ENCODE results near the gene PMEPA1.

DNA sequence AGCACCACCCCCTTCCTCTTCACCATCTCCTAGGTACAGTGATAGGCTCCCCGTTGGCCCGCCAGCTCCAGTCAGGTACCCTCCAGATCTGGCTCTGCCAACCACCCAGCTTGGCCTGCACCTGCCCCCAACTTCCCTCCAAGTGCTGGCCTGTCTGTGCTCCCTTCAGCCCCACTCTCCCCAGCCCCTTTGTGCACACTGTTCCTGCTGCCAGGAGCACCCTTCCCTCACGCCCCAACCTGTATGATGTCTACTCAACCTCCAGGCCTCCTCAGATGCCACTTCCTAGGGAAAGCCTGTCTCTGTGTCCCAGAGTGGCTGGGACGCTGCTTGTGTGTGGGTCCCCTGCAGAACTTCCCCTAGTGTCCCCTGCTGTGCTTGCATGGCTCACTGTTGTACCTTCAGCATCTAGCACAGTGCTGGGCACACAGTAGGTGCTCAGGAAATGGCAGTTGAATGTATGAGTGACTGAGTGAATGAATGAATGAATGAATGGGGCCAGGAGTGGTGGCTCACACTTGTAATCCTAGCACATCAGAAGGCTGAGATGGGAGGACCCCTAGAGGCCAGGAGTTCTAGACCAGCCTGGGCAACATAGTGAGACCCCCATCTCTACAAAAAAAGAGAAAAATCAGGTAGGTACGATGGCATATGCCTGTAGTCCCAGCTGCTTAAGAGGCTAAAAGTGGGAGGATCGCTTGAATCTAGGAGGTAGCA, 92.6 kb downstream of the PMEPA1 start:
- TF ChIP-seq, protein P1, sequence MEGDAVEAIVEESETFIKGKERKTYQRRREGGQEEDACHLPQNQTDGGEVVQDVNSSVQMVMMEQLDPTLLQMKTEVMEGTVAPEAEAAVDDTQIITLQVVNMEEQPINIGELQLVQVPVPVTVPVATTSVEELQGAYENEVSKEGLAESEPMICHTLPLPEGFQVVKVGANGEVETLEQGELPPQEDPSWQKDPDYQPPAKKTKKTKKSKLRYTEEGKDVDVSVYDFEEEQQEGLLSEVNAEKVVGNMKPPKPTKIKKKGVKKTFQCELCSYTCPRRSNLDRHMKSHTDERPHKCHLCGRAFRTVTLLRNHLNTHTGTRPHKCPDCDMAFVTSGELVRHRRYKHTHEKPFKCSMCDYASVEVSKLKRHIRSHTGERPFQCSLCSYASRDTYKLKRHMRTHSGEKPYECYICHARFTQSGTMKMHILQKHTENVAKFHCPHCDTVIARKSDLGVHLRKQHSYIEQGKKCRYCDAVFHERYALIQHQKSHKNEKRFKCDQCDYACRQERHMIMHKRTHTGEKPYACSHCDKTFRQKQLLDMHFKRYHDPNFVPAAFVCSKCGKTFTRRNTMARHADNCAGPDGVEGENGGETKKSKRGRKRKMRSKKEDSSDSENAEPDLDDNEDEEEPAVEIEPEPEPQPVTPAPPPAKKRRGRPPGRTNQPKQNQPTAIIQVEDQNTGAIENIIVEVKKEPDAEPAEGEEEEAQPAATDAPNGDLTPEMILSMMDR (IDR thresholded peaks at IDR 0.05) = no peak
- TF ChIP-seq, protein P2, sequence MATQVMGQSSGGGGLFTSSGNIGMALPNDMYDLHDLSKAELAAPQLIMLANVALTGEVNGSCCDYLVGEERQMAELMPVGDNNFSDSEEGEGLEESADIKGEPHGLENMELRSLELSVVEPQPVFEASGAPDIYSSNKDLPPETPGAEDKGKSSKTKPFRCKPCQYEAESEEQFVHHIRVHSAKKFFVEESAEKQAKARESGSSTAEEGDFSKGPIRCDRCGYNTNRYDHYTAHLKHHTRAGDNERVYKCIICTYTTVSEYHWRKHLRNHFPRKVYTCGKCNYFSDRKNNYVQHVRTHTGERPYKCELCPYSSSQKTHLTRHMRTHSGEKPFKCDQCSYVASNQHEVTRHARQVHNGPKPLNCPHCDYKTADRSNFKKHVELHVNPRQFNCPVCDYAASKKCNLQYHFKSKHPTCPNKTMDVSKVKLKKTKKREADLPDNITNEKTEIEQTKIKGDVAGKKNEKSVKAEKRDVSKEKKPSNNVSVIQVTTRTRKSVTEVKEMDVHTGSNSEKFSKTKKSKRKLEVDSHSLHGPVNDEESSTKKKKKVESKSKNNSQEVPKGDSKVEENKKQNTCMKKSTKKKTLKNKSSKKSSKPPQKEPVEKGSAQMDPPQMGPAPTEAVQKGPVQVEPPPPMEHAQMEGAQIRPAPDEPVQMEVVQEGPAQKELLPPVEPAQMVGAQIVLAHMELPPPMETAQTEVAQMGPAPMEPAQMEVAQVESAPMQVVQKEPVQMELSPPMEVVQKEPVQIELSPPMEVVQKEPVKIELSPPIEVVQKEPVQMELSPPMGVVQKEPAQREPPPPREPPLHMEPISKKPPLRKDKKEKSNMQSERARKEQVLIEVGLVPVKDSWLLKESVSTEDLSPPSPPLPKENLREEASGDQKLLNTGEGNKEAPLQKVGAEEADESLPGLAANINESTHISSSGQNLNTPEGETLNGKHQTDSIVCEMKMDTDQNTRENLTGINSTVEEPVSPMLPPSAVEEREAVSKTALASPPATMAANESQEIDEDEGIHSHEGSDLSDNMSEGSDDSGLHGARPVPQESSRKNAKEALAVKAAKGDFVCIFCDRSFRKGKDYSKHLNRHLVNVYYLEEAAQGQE (IDR thresholded peaks at IDR 0.05; ENCODE audit: insufficient read depth in 1 of 2, low read depth in 2 of 2, low read length in 1 of 2) = no peak
- TF ChIP-seq POLR2AphosphoS5 (IDR thresholded peaks at IDR 0.05; ENCODE audit: low read depth, low read length) = no peak
